Activated effector memory CD4-positive, alpha-beta T cell treated with Interleukin-2 at 50 U/mL for 16 hours (primary cell): ENCODE measurements around the gene NFE2L1.
"Not testable (repeated sequence)": the region's sequence is repeated elsewhere in the genome, so short reads cannot be mapped to it uniquely, and the experiment has no call there.

Source experiments
- DNase-seq: peaks from one replicate; pipeline ENCODE4 v3.0.0-alpha.2; 2020

Gene NFE2L1

GRCh38 chr17:48072811-48073210, 24.7 kb downstream of the NFE2L1 start:
- not testable (repeated sequence) for DNase-seq

GRCh38 chr17:48073566-48074094, 25.5 kb downstream of the NFE2L1 start:
- DNase-seq: not testable (repeated sequence)

GRCh38 chr17:48074322-48075081, 26.3 kb downstream of the NFE2L1 start:
- peak; percentile 37 for DNase-seq

GRCh38 chr17:48077152-48077551, 29.0 kb downstream of the NFE2L1 start:
- DNase-seq: not testable (repeated sequence)

- DNase-seq: no peak
Measured at GRCh38 chr17:48081858-48082257, 33.7 kb downstream of the NFE2L1 start.

- DNase-seq: no peak
Measured at GRCh38 chr17:48084932-48085331, 36.8 kb downstream of the NFE2L1 start.

- no peak for DNase-seq
Measured at GRCh38 chr17:48093341-48094045, 45.3 kb downstream of the NFE2L1 start.

GRCh38 chr17:48095611-48096010, 47.5 kb downstream of the NFE2L1 start:
- no peak for DNase-seq

GRCh38 chr17:48100160-48100559, 52.0 kb downstream of the NFE2L1 start:
- DNase-seq: no peak

- no peak for DNase-seq
Measured at GRCh38 chr17:48100591-48101011, 52.4 kb downstream of the NFE2L1 start.

- peak; percentile 90 for DNase-seq
Measured at GRCh38 chr17:48101012-48101720, 53.0 kb downstream of the NFE2L1 start, which contains the start of gene CBX1. TSS of gene CBX1 (minus strand) at chr17:48101478. CDS start at chr17:48077004, 24,474 bp downstream.

- DNase-seq: no peak
Measured at GRCh38 chr17:48102043-48102750, 54.0 kb downstream of the NFE2L1 start.

- DNase-seq: no peak
Measured at GRCh38 chr17:48102798-48103715, 54.9 kb downstream of the NFE2L1 start.

- DNase-seq: no peak
Measured at GRCh38 chr17:48104440-48104839, 56.3 kb downstream of the NFE2L1 start.

- DNase-seq: no peak
Measured at GRCh38 chr17:48106802-48107136, 58.6 kb downstream of the NFE2L1 start.

- peak; percentile 87 for DNase-seq
Measured at GRCh38 chr17:48107137-48108055, 59.2 kb downstream of the NFE2L1 start, which contains the start of gene SNX11. TSS of gene SNX11 (plus strand) at chr17:48107766. CDS start at chr17:48112044, 4,278 bp downstream.

GRCh38 chr17:48110761-48111160, 62.6 kb downstream of the NFE2L1 start:
- no peak for DNase-seq
